IMR-90 (cell line): Measurements from ENCODE around the gene AIDA. TPM values are rescaled to one million over a fixed set of nuclear protein-coding genes. Genes with fewer than 3 reads are reported as not detected.

Source experiments
- ATAC-seq: fragments of 200-7000 bp; cut with Tn5 transposase; 2 replicates; pipeline ENCODE4 v1.9.1; 2020; ENCODE audit warnings: low read depth, mild to moderate bottlenecking, moderate library complexity
- BruUV-seq: library from RNA; stranded (reverse); fragments of 400-500 nt; replicated peaks from 2 replicates; lab custom pipeline; 2021; lab: Mats Ljungman, UMichigan
- CTCF ChIA-PET: fragments of 300-600 bp; formaldehyde crosslinking; extraction: SDS; loops from one replicate; lab custom pipeline; 2021; ENCODE audit warnings: antibody characterized with exemption; lab: Yijun Ruan, JAX
- POLR2A ChIA-PET: fragments of 300-600 bp; sonication (Branson Sonifier 250); formaldehyde crosslinking; loops from one replicate; lab custom pipeline; 2022; ENCODE audit warnings: antibody characterized with exemption; ENCODE audit not compliant: unreplicated experiment; lab: Charles Lee
- DNase-seq: peaks from one replicate; pipeline ENCODE4 v3.0.0; 2013
- H2AFZ ChIP-seq: replicated peaks from 2 replicates; pipeline ENCODE3; 2013; ENCODE audit warnings: low read length, mild to moderate bottlenecking; ENCODE audit not compliant: poor library complexity
- H2AK5ac ChIP-seq: 2 replicates; pipeline ENCODE4 v1.6.1; 2013; ENCODE audit warnings: low read depth, low read length, inconsistent platforms
- H2AK9ac ChIP-seq: replicated peaks from 2 replicates; pipeline ENCODE3; 2013; ENCODE audit warnings: mild to moderate bottlenecking, low read depth, low read length, moderate library complexity; ENCODE audit not compliant: poor library complexity
- H2BK120ac ChIP-seq: 2 replicates; pipeline ENCODE4 v1.6.1; 2013; ENCODE audit warnings: low read depth, low read length, inconsistent platforms
- H2BK15ac ChIP-seq: 3 replicates; pipeline ENCODE4 v1.6.1; 2013; ENCODE audit warnings: low read depth, low read length, inconsistent platforms
- H2BK20ac ChIP-seq: 2 replicates; pipeline ENCODE4 v1.6.1; 2013; ENCODE audit warnings: low read depth, mild to moderate bottlenecking, inconsistent platforms, low read length, moderate library complexity
- H2BK5ac ChIP-seq: 2 replicates; pipeline ENCODE4 v1.6.1; 2013; ENCODE audit warnings: mild to moderate bottlenecking, low read depth, low read length, inconsistent platforms; ENCODE audit not compliant: poor library complexity, severe bottlenecking
- H3K14ac ChIP-seq: replicated peaks from 2 replicates; pipeline ENCODE4 v1.6.1; 2013; ENCODE audit warnings: low read depth, low read length, inconsistent platforms
- H3K18ac ChIP-seq: 2 replicates; pipeline ENCODE4 v1.6.1; 2013; ENCODE audit warnings: low read depth, low read length, control low read depth
- H3K23ac ChIP-seq: 2 replicates; pipeline ENCODE4 v1.6.1; 2013; ENCODE audit warnings: low read depth, low read length, inconsistent platforms
- H3K27ac ChIP-seq: 2 replicates; pipeline ENCODE4 v1.5.1; 2013; ENCODE audit warnings: mild to moderate bottlenecking, control low read depth, low read length; ENCODE audit not compliant: insufficient read depth
- H3K27me3 ChIP-seq: 2 replicates; pipeline ENCODE4 v1.6.1; 2013; ENCODE audit warnings: low read length; ENCODE audit not compliant: control insufficient read depth, insufficient read depth
- H3K36me3 ChIP-seq: 2 replicates; pipeline ENCODE4 v1.6.1; 2013; ENCODE audit warnings: low read length, mixed read lengths; ENCODE audit not compliant: control insufficient read depth, insufficient read depth
- H3K4ac ChIP-seq: 2 replicates; pipeline ENCODE4 v1.6.1; 2013; ENCODE audit warnings: low read depth, low read length, inconsistent platforms
- H3K4me1 ChIP-seq: 2 replicates; pipeline ENCODE4 v1.6.1; 2013; ENCODE audit warnings: low read length, mixed read lengths; ENCODE audit not compliant: control insufficient read depth, insufficient read depth
- H3K4me2 ChIP-seq: 2 replicates; pipeline ENCODE4 v1.6.1; 2013; ENCODE audit warnings: low read depth, mild to moderate bottlenecking, control low read depth, low read length, moderate library complexity
- H3K4me3 ChIP-seq: 2 replicates; pipeline ENCODE4 v1.5.1; 2013; ENCODE audit warnings: low read depth, mild to moderate bottlenecking, control low read depth, low read length, moderate library complexity; ENCODE audit not compliant: insufficient read depth
- H3K56ac ChIP-seq: 2 replicates; pipeline ENCODE4 v1.6.1; 2013; ENCODE audit warnings: low read length, inconsistent platforms; ENCODE audit not compliant: insufficient read depth; ENCODE audit errors: extremely low read depth
- H3K79me1 ChIP-seq, 2 experiments: 2 replicates each; pipeline ENCODE4 v1.6.1; 2013; ENCODE audit warnings: low read length in 2 of 2, inconsistent platforms in 1 of 2, low read depth in 1 of 2
- H3K9ac ChIP-seq: 2 replicates; pipeline ENCODE4 v1.6.1; 2013; ENCODE audit warnings: low read depth, low read length, control low read depth
- H3K9me1 ChIP-seq: 2 replicates; pipeline ENCODE4 v1.6.1; 2013; ENCODE audit warnings: low read length, inconsistent platforms; ENCODE audit not compliant: insufficient read depth
- H3K9me3 ChIP-seq: 2 replicates; pipeline ENCODE4 v1.6.1; 2013; ENCODE audit warnings: low read length; ENCODE audit not compliant: control insufficient read depth, insufficient read depth
- H4K20me1 ChIP-seq: 2 replicates; pipeline ENCODE4 v1.6.1; 2013; ENCODE audit warnings: low read length, inconsistent platforms; ENCODE audit not compliant: insufficient read depth
- H4K5ac ChIP-seq: 2 replicates; pipeline ENCODE4 v1.6.1; 2013; ENCODE audit warnings: mild to moderate bottlenecking, low read depth, low read length, control low read depth
- H4K8ac ChIP-seq, 2 experiments: 2 replicates each; pipeline ENCODE4 v1.6.1; 2013; ENCODE audit warnings: low read depth in 2 of 2, low read length in 2 of 2, control low read depth in 1 of 2, inconsistent platforms in 1 of 2
- H4K91ac ChIP-seq: 2 replicates; pipeline ENCODE4 v1.6.1; 2013; ENCODE audit warnings: low read depth, low read length, inconsistent platforms; ENCODE audit not compliant: insufficient read depth
- BHLHE40 ChIP-seq: fragments of 150-350 bp; IDR thresholded peaks from 2 replicates; pipeline ENCODE4 v1.6.1; 2016; ENCODE audit warnings: mild to moderate bottlenecking, low read depth, low read length
- CEBPB ChIP-seq: IDR thresholded peaks from 2 replicates; pipeline ENCODE4 v1.6.1; 2012; ENCODE audit warnings: low read depth, low read length, improper control_type of control experiment
- FOS ChIP-seq: fragments of 150-350 bp; IDR thresholded peaks from 2 replicates; pipeline ENCODE4 v1.6.1; 2016; ENCODE audit warnings: low read depth, low read length
- MAFK ChIP-seq: IDR thresholded peaks from 2 replicates; pipeline ENCODE4 v1.6.1; 2012; ENCODE audit warnings: low read depth, low read length, improper control_type of control experiment
- MAZ ChIP-seq: IDR thresholded peaks from 2 replicates; pipeline ENCODE4 v1.6.1; 2012; ENCODE audit warnings: low read depth, mild to moderate bottlenecking, low read length, improper control_type of control experiment, moderate library complexity, borderline replicate concordance
- MXI1 ChIP-seq: IDR thresholded peaks from 2 replicates; pipeline ENCODE4 v1.6.1; 2012; ENCODE audit warnings: low read depth, mild to moderate bottlenecking, low read length, moderate library complexity, borderline replicate concordance
- NFE2L2 ChIP-seq: fragments of 150-350 bp; IDR thresholded peaks from 2 replicates; pipeline ENCODE4 v1.6.1; 2016; ENCODE audit warnings: low read depth, mild to moderate bottlenecking, low read length
- POLR2A ChIP-seq: IDR thresholded peaks from 2 replicates; pipeline ENCODE4 v1.6.1; 2012; ENCODE audit warnings: mild to moderate bottlenecking, low read depth, low read length
- RAD21 ChIP-seq: IDR thresholded peaks from 2 replicates; pipeline ENCODE4 v1.6.1; 2012; ENCODE audit warnings: low read length, improper control_type of control experiment
- RCOR1 ChIP-seq: IDR thresholded peaks from 2 replicates; pipeline ENCODE4 v1.6.1; 2012; ENCODE audit warnings: mild to moderate bottlenecking, low read length, improper control_type of control experiment; ENCODE audit not compliant: insufficient replicate concordance
- SMC3 ChIP-seq: fragments of 150-350 bp; IDR thresholded peaks from 2 replicates; pipeline ENCODE4 v1.6.1; 2016; ENCODE audit warnings: low read depth, mild to moderate bottlenecking, antibody characterized with exemption, low read length, moderate library complexity
- WGBS, 2 experiments: methylation state at CpG; one replicate each; pipeline versions ENCODE4 v1.1.5 to v1.1.7; 2013; ENCODE audit warnings: missing lambda C conversion rate in 2 of 2; ENCODE audit not compliant: insufficient read length in 1 of 2; ENCODE audit errors: extremely low coverage in 2 of 2; 5-methylcytosine and 5-hydroxymethylcytosine counted together
- dilution Hi-C: fragments of 300-500 bp; cut with HindIII; formaldehyde crosslinking; loops from one replicate; pipeline ENCODE4 v1.14.3; 2018; ENCODE audit warnings: low sequenced_read_pairs; ENCODE audit not compliant: unreplicated experiment
- in situ Hi-C: fragments of 300-500 bp; cut with MboI; formaldehyde crosslinking; loops from 3 replicates; pipeline ENCODE4 v1.14.3; 2019; ENCODE audit warnings: low sequenced_read_pairs, inconsistent platforms, mixed read lengths
- intact Hi-C: fragments of 100-400 bp; cut with micrococcal nuclease; formaldehyde crosslinking; loops from 2 replicates; pipeline ENCODE4 v1.10.0; 2022
- polyA plus RNA-seq, 3 experiments: library from polyadenylated mRNA; depleted of rRNA; stranded (reverse); fragments of >200 nt; gene quantifications; 2 replicates each; pipeline ENCODE4 v1.2.3, GENCODE V29; 2012; ENCODE audit warnings: low replicate concordance in 1 of 3
- total RNA-seq: library from RNA; depleted of rRNA; stranded (reverse); fragments of >200 nt; gene quantifications from 2 replicates; pipeline ENCODE4 v1.2.3, GENCODE V29; 2012
- TF ChIP-seq, protein P1 (sequence below): conservative IDR thresholded peaks from 2 replicates; pipeline ENCODE4 v1.5.1; 2012; ENCODE audit warnings: mild to moderate bottlenecking, low read depth, low read length, improper control_type of control experiment
- TF ChIP-seq, protein P2 (sequence below): fragments of 150-350 bp; IDR thresholded peaks from 2 replicates; pipeline ENCODE4 v1.6.1; 2017; ENCODE audit warnings: mild to moderate bottlenecking, antibody characterized with exemption, low read length, low read depth

The AIDA gene
- total and polyA plus RNA-seq, 2 of the 4 experiments (the other 2 are of a cell fraction): 47.9 to 48.6 TPM

DNA sequence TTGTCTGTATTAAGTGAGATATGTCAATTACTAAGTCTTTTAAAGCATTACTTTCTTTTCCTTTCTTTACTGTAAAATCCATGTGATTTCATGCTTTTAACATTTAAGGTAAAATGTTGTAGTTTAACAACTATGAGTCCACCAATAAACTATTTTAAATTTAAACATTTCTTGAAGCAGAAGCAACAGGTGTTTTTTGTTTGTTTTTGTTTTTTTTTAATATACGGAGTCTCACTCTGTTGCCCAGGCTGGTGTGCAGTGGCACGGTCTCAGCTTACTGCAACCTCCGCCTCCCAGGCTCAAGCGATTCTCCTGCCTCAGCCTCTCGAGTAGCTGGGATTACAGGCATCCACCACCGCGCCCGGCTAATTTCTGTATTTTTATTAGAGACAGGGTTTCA lies 15.6 kb downstream of the AIDA start:
- no peak overlapping the region for H3K14ac ChIP-seq
- dilution Hi-C loops (no loop called here), intact Hi-C loops (no loop called here), in situ Hi-C loops (no loop called here)
- no peaks in the 10 kb centered on the region for H4K20me1 ChIP-seq
- no peaks in the 10 kb centered on the region; the same call in 1 of the 2 replicates for H3K9me1 ChIP-seq
- H3K9ac ChIP-seq: no peak overlapping the region
- no peak overlapping the region for H2BK20ac ChIP-seq
- no peak overlapping the region for H3K4me2 ChIP-seq
- H4K91ac ChIP-seq: no peak overlapping the region
- no peaks in the 10 kb centered on the region for H3K9me3 ChIP-seq
- no TSS peak for BruUV-seq
- no peak overlapping the region for H2BK5ac ChIP-seq
- peaks cover 12 to 31% of the 10 kb centered on the region in 2 experiments for H3K79me1 ChIP-seq
- H3K4me3 ChIP-seq: no peak overlapping the region
- CTCF ChIA-PET: no interaction called here
- H3K27me3 ChIP-seq: no peaks in the 10 kb centered on the region
- no peak overlapping the region for H4K5ac ChIP-seq
- no peak overlapping the region for H3K23ac ChIP-seq
- H3K56ac ChIP-seq: no peak overlapping the region
- H3K18ac ChIP-seq: no peak overlapping the region
- no peak overlapping the region for H3K4ac ChIP-seq
- no peak overlapping the region for H4K8ac ChIP-seq
- H2AK5ac ChIP-seq: no peak overlapping the region
- no peaks in the 10 kb centered on the region for H3K4me1 ChIP-seq
- H2BK120ac ChIP-seq: no peak overlapping the region
- TF ChIP-seq RAD21 (no peak), NFE2L2 (no peak), POLR2A (no peak), MAZ (no peak), BHLHE40 (no peak), MXI1 (no peak), MAFK (no peak), CEBPB (no peak), RCOR1 (no peak), SMC3 (no peak), FOS (no peak)
- TF ChIP-seq, protein P1, sequence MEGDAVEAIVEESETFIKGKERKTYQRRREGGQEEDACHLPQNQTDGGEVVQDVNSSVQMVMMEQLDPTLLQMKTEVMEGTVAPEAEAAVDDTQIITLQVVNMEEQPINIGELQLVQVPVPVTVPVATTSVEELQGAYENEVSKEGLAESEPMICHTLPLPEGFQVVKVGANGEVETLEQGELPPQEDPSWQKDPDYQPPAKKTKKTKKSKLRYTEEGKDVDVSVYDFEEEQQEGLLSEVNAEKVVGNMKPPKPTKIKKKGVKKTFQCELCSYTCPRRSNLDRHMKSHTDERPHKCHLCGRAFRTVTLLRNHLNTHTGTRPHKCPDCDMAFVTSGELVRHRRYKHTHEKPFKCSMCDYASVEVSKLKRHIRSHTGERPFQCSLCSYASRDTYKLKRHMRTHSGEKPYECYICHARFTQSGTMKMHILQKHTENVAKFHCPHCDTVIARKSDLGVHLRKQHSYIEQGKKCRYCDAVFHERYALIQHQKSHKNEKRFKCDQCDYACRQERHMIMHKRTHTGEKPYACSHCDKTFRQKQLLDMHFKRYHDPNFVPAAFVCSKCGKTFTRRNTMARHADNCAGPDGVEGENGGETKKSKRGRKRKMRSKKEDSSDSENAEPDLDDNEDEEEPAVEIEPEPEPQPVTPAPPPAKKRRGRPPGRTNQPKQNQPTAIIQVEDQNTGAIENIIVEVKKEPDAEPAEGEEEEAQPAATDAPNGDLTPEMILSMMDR: no peak
- TF ChIP-seq, protein P2, sequence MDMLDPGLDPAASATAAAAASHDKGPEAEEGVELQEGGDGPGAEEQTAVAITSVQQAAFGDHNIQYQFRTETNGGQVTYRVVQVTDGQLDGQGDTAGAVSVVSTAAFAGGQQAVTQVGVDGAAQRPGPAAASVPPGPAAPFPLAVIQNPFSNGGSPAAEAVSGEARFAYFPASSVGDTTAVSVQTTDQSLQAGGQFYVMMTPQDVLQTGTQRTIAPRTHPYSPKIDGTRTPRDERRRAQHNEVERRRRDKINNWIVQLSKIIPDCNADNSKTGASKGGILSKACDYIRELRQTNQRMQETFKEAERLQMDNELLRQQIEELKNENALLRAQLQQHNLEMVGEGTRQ: no peak
- ATAC-seq: no peak
- no CpG with 5 or more reads among the region's 8 CpGs for WGBS, 2 experiments
- no peak overlapping the region for H3K27ac ChIP-seq
- H2AK9ac ChIP-seq: no peak overlapping the region
- POLR2A ChIA-PET: no interaction called here
- H2BK15ac ChIP-seq: no peak overlapping the region
- DNase-seq: no peak
- H3K36me3 ChIP-seq: peaks cover 10% of the 10 kb centered on the region; the same call in 1 of the 2 replicates
- H2AFZ ChIP-seq: no peak overlapping the region
